Keratinocyte (primary cell): ENCODE data around the gene CD300LD.

Source experiments
- EZH2 ChIP-seq: IDR thresholded peaks from one replicate; pipeline ENCODE4 v1.6.1; 2012; ENCODE audit warnings: inconsistent platforms, mild to moderate bottlenecking, low read length, moderate library complexity
- TF ChIP-seq, protein P1 (sequence below), 3 experiments: IDR thresholded peaks in 1 of 3; conservative IDR thresholded peaks in 1 of 3; optimal IDR thresholded peaks in 1 of 3; 2 replicates in 2 of 3; 3 replicates in 1 of 3; pipeline versions ENCODE3 to v1.5.1; 2011; ENCODE audit warnings: low read length in 3 of 3, mild to moderate bottlenecking in 3 of 3, moderate library complexity in 2 of 3, control low read depth in 1 of 3, inconsistent platforms in 1 of 3; ENCODE audit not compliant: insufficient read depth in 2 of 3; ENCODE audit errors: extremely low read depth in 1 of 3

DNA sequence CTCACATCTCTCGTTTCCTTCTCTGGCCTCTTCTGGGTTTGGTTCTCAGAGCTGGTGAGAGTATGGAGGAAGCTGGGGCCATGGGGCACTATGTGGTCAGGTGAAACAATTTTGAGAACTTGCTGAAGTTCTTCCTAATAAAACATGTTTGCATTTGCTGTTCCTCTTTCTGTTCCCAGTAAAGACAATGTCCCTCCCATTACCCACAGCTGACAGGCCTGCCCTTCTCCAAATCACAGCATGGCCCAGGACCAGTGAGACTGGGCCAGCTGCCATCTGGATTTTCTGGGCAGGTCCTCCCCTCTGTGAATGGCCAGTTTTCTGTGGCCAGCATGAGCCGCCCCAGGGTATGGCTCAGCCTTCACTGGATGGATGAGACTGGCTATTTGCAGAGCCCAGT lies 24.7 kb downstream of the CD300LD start, which contains the start of gene CD300H:
- TF ChIP-seq EZH2: no peak
- TF ChIP-seq, protein P1, sequence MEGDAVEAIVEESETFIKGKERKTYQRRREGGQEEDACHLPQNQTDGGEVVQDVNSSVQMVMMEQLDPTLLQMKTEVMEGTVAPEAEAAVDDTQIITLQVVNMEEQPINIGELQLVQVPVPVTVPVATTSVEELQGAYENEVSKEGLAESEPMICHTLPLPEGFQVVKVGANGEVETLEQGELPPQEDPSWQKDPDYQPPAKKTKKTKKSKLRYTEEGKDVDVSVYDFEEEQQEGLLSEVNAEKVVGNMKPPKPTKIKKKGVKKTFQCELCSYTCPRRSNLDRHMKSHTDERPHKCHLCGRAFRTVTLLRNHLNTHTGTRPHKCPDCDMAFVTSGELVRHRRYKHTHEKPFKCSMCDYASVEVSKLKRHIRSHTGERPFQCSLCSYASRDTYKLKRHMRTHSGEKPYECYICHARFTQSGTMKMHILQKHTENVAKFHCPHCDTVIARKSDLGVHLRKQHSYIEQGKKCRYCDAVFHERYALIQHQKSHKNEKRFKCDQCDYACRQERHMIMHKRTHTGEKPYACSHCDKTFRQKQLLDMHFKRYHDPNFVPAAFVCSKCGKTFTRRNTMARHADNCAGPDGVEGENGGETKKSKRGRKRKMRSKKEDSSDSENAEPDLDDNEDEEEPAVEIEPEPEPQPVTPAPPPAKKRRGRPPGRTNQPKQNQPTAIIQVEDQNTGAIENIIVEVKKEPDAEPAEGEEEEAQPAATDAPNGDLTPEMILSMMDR (optimal IDR thresholded peaks at IDR 0.05 in 1 of 3, IDR thresholded peaks at IDR 0.05 in 1 of 3, conservative IDR thresholded peaks at IDR 0.05 in 1 of 3; ENCODE audit: extremely low read depth in 1 of 3, insufficient read depth in 2 of 3, low read length in 3 of 3): no peak
